Kidney (tissue), 14 donors: ENCODE results near the gene RELL2. TPM values are rescaled to one million over a fixed set of nuclear protein-coding genes. Genes with fewer than 3 reads are reported as not detected.

Source experiments
- DNase-seq, 5 donors: peaks; one replicate each; pipeline ENCODE4 v3.0.0-alpha.2; 2013 to 2020
- FAIRE-seq: peaks from 2 replicates; lab custom pipeline; 2012; peaks lifted over from hg19 to GRCh38; lab: Jason Lieb, UNC
- H3K27ac ChIP-seq, 2 donors: one replicate each; pipeline ENCODE4 v1.7.0; 2013; ENCODE audit warnings: low read depth in 2 of 2, low read length in 2 of 2, inconsistent platforms in 1 of 2
- H3K27me3 ChIP-seq: one replicate; pipeline ENCODE4 v1.7.1; 2013; ENCODE audit warnings: low read length, inconsistent platforms; ENCODE audit not compliant: control insufficient read depth, insufficient read depth
- H3K36me3 ChIP-seq, 3 donors: one replicate each; pipeline versions ENCODE4 v1.7.0 to v1.7.1; 2013; ENCODE audit warnings: low read length in 3 of 3, control low read depth in 1 of 3, inconsistent platforms in 1 of 3; ENCODE audit not compliant: insufficient read depth in 3 of 3, control insufficient read depth in 2 of 3
- H3K4me1 ChIP-seq, 3 donors: one replicate each; pipeline versions ENCODE4 v1.7.0 to v1.7.1; 2013; ENCODE audit warnings: low read length in 3 of 3, inconsistent platforms in 1 of 3, low read depth in 1 of 3; ENCODE audit not compliant: control insufficient read depth in 2 of 3, insufficient read depth in 2 of 3
- H3K4me3 ChIP-seq, 3 donors: one replicate each; pipeline versions ENCODE4 v1.7.0 to v1.8.1; 2013; ENCODE audit warnings: low read length in 3 of 3, control low read depth in 1 of 3, inconsistent platforms in 1 of 3
- H3K9ac ChIP-seq, 3 donors: one replicate each; pipeline versions ENCODE4 v1.7.0 to v1.7.1; 2013; ENCODE audit warnings: low read length in 3 of 3, control low read depth in 1 of 3, inconsistent platforms in 1 of 3
- H3K9me3 ChIP-seq, 3 donors: one replicate each; pipeline versions ENCODE4 v1.7.0 to v1.7.1; 2013; ENCODE audit warnings: low read length in 3 of 3, control low read depth in 1 of 3, inconsistent platforms in 1 of 3; ENCODE audit not compliant: control insufficient read depth in 2 of 3, insufficient read depth in 1 of 3
- CTCF ChIP-seq: IDR thresholded peaks from 3 replicates; pipeline ENCODE4 v1.5.1; 2012; ENCODE audit warnings: mild to moderate bottlenecking, moderate library complexity, borderline replicate concordance; ENCODE audit not compliant: insufficient read depth; ENCODE audit errors: extremely low read depth
- intact Hi-C: fragments of 100-400 bp; cut with DNase I; formaldehyde crosslinking; loops from one replicate; pipeline ENCODE4 v1.11.1; 2022
- polyA plus RNA-seq: library from polyadenylated mRNA; stranded (reverse); fragments of 350-450 nt; fragmentation: Illumina TruSeq; extraction: RNeasy Lipid Tissue Mini Kit (QIAGEN cat#74804); gene quantifications from one replicate; pipeline ENCODE4 v1.2.3, GENCODE V29; 2014; ENCODE audit warnings: low read depth, low replicate concordance; ENCODE audit not compliant: insufficient read depth
- total RNA-seq: library from RNA; stranded (reverse); fragmentation: NEBNext Ultra II Directional; extraction: Animal tissue kit (Norgen Biotek cat#: 25700); gene quantifications from one replicate; pipeline ENCODE4 v1.2.1, GENCODE V29; 2021
- donor health status: control.
- donor health status: control.
- donor health status: control.
- donor health status: control.
- donor health status: control.
- donor health status: DM: yes; HTN: yes; CAD: no.
- donor health status: Normal renal cell carcinoma (clear cell type).

The RELL2 gene
- total and polyA plus RNA-seq, 2 donors from 2014 or later = 3.0 to 8.2 TPM

DNA sequence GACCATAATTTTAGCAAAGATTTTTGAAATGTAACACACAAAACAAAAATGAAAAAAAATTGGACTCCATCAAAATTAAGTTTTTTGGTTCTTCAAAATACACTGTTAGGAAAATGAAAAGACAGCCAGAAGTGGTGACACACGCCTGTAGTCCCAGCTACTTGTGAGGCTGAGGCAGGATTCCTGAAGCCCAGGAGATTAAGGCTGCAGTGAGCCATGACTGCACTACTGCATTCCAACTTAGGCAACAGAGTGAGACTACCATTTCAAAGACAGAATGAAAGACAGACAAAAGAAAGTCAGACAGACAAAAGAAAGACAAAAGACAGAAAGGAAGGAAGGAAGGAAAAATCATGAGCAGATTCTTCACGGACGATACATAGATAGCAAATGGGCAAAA is 25.5 kb upstream of the RELL2 start:
- intact Hi-C loops = no loop called here
- Histone ChIP-seq H3K27ac (no peak overlapping the region), H3K27me3 (no peaks in the 10 kb centered on the region), H3K36me3 (peaks cover 0 to 4% (median 0%) of the 10 kb centered on the region in 3 donors), H3K9ac (no peak overlapping the region), H3K4me3 (no peak overlapping the region), H3K4me1 (peaks cover 0 to 20% (median 7%) of the 10 kb centered on the region in 3 donors), H3K9me3 (no peaks in the 10 kb centered on the region)
- DNase-seq = no peak
- FAIRE-seq = no peak
- no peak for TF ChIP-seq CTCF

DNA sequence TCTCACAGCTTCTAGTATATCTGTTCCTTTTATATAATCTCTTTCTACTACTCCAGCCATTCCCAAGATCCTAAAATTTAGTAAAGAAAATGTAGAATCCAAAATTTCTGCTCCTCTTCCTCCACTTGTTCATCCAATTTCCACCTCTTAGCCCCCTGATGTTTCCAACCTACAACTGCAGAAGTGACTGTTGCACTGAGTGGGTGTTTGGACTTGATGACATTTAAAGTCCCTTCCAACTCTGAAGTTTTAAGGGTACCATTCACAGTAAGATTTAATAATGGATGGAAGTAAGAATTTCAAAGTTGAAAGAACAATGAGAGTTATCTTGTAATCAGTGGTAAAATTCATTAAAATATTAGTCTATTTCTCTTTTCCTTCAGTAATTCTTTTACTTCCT is 23.5 kb upstream of the RELL2 start:
- H3K27me3 ChIP-seq = no peaks in the 10 kb centered on the region
- H3K4me1 ChIP-seq = peaks cover 0 to 20% (median 15%) of the 10 kb centered on the region in 3 donors
- H3K9ac ChIP-seq = no peak overlapping the region
- no peak overlapping the region for H3K27ac ChIP-seq
- no peaks in the 10 kb centered on the region for H3K9me3 ChIP-seq
- no peak overlapping the region for H3K4me3 ChIP-seq
- no peak for DNase-seq
- H3K36me3 ChIP-seq = peaks cover 0 to 4% (median 0%) of the 10 kb centered on the region in 3 donors
- no peak for TF ChIP-seq CTCF
- intact Hi-C loops = no loop called here
- FAIRE-seq = no peak

- intact Hi-C loops = no loop called here
- Histone ChIP-seq H3K27ac (peak overlapping the region in 1 of 2 donors; percentile 26), H3K9ac (peak overlapping the region in 1 of 3 donors; percentile 56), H3K27me3 (no peaks in the 10 kb centered on the region), H3K4me3 (peak overlapping the region in 2 of 3 donors; percentile 62 to 93), H3K9me3 (no peaks in the 10 kb centered on the region), H3K4me1 (peaks cover 0 to 18% (median 7%) of the 10 kb centered on the region in 3 donors), H3K36me3 (peaks cover 1 to 17% (median 3%) of the 10 kb centered on the region in 3 donors)
- FAIRE-seq = no peak
- no peak for DNase-seq
- no peak for TF ChIP-seq CTCF
Observed at GRCh38 chr5:141615991-141616720, 20.6 kb upstream of the RELL2 start.
